Stimulated activated CD8-positive, alpha-beta memory T cell treated with anti-CD3 and anti-CD28 coated beads, Interleukin-12 subunit alpha, Interleukin-12 subunit beta, amount 100 ng/mL, for 4 hours (primary cell): ENCODE data around the gene NPM3.
A peak's percentile ranks its signal among the peaks of the same experiment; 100 is the strongest.

Experiments
- DNase-seq: peaks from one replicate; pipeline ENCODE4 v3.0.0-alpha.2; 2020; ENCODE audit warnings: low read depth

Gene NPM3

GRCh38 chr10:101782811-101783735 lies at the start of gene NPM3:
Gene NPM3 (minus strand): TSS chr10:101783446. CDS start chr10:101783390, 56 bp downstream.
- DNase-seq, result peak; percentile 69

GRCh38 chr10:101832325-101832771 lies 49.1 kb upstream of the NPM3 start:
- no peak for DNase-seq

GRCh38 chr10:101831169-101831811 lies 48.0 kb upstream of the NPM3 start:
- DNase-seq, result no peak

GRCh38 chr10:101830322-101831168 lies 47.3 kb upstream of the NPM3 start:
- peak; percentile 87 for DNase-seq

GRCh38 chr10:101829561-101830315 lies 46.5 kb upstream of the NPM3 start:
- no peak for DNase-seq

GRCh38 chr10:101828766-101829551 lies 45.7 kb upstream of the NPM3 start:
- no peak for DNase-seq

- no peak for DNase-seq
Measured at GRCh38 chr10:101827919-101828600, 44.8 kb upstream of the NPM3 start.

- no peak for DNase-seq
Measured at GRCh38 chr10:101826852-101827434, 43.7 kb upstream of the NPM3 start.

GRCh38 chr10:101824736-101825135 lies 41.5 kb upstream of the NPM3 start:
- DNase-seq, result no peak

GRCh38 chr10:101818872-101819633 lies 35.8 kb upstream of the NPM3 start:
- no peak for DNase-seq

GRCh38 chr10:101818119-101818871 lies 35.0 kb upstream of the NPM3 start, which contains the start of gene OGA:
Gene OGA (minus strand): TSS chr10:101818444. CDS start chr10:101818022, 422 bp downstream.
- DNase-seq, result peak; percentile 94

GRCh38 chr10:101817337-101818118 lies 34.3 kb upstream of the NPM3 start:
- no peak for DNase-seq

- no peak for DNase-seq
Measured at GRCh38 chr10:101816913-101817336, 33.7 kb upstream of the NPM3 start.

GRCh38 chr10:101816376-101816775 lies 33.1 kb upstream of the NPM3 start:
- DNase-seq, result no peak

- no peak for DNase-seq
Measured at GRCh38 chr10:101814466-101815071, 31.3 kb upstream of the NPM3 start.

GRCh38 chr10:101812606-101813005 lies 29.4 kb upstream of the NPM3 start:
- no peak for DNase-seq

- DNase-seq, result no peak
Measured at GRCh38 chr10:101807158-101807557, 23.9 kb upstream of the NPM3 start.
